Choroid plexus epithelial cell (primary cell): ENCODE data around the gene DPP10.
"Not testable (repeated sequence)": the region's sequence is repeated elsewhere in the genome, so short reads cannot be mapped to it uniquely, and the experiment has no call there.

ENCODE experiments used
- DNase-seq: peaks from one replicate; pipeline ENCODE4 v3.0.0-alpha.2; 2010; ENCODE audit warnings: low read depth
- H3K4me3 ChIP-seq: 2 replicates; pipeline ENCODE4 v1.5.1; 2011; ENCODE audit warnings: low read depth, mild to moderate bottlenecking, control low read depth, low read length, moderate library complexity
- TF ChIP-seq, protein P1 (sequence below): conservative IDR thresholded peaks from 2 replicates; pipeline ENCODE4 v1.5.1; 2011; ENCODE audit warnings: low read depth, mild to moderate bottlenecking, control low read depth, inconsistent platforms, low read length, moderate library complexity

DPP10 gene

DNA sequence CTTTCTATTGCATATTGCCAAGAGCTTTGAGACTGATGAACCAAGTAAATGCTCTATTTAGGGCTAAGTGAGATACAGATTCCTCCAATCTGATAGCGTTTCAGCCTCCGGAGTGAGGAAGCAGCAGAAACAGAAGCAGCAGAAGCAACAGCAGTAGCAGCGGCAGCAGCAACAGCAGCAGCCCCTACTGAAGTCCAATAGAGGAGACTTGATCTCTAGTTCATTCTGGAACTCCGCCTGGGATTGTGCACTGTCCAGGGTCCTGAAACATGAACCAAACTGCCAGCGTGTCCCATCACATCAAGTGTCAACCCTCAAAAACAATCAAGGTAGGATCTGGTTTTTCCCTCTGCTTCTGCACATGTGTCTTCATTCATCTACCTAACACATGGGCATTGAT lies at the start of gene DPP10:
Gene DPP10, plus strand, starts transcription at position 132 of the 400 bp plus-strand sequence.
- TF ChIP-seq, protein P1, sequence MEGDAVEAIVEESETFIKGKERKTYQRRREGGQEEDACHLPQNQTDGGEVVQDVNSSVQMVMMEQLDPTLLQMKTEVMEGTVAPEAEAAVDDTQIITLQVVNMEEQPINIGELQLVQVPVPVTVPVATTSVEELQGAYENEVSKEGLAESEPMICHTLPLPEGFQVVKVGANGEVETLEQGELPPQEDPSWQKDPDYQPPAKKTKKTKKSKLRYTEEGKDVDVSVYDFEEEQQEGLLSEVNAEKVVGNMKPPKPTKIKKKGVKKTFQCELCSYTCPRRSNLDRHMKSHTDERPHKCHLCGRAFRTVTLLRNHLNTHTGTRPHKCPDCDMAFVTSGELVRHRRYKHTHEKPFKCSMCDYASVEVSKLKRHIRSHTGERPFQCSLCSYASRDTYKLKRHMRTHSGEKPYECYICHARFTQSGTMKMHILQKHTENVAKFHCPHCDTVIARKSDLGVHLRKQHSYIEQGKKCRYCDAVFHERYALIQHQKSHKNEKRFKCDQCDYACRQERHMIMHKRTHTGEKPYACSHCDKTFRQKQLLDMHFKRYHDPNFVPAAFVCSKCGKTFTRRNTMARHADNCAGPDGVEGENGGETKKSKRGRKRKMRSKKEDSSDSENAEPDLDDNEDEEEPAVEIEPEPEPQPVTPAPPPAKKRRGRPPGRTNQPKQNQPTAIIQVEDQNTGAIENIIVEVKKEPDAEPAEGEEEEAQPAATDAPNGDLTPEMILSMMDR = no peak
- no peak within 1 kb of the TSS for H3K4me3 ChIP-seq
- DNase-seq = peak; percentile 0

DNA sequence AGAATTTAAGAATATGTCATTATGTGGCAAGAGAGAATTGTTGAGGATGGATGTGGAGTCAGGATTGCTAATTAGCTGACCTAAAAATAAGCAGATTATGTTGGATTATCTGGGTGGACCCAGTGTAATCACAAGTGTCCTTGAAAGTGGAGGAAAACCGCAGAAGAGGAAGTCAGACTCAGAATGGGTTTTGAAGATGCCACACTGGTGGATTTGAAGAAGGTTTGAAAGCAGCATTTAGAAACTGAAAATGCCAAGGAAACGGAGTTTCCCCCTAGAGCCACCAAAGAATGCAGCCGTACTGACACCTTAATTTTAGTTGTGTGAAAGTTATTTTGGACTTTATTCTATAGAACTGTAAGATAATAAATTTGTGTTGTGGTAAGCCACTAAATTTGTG lies 41.6 kb upstream of the DPP10 start:
- no peak for DNase-seq
- TF ChIP-seq, protein P1 = no peak
- H3K4me3 ChIP-seq = no peak overlapping the region

DNA sequence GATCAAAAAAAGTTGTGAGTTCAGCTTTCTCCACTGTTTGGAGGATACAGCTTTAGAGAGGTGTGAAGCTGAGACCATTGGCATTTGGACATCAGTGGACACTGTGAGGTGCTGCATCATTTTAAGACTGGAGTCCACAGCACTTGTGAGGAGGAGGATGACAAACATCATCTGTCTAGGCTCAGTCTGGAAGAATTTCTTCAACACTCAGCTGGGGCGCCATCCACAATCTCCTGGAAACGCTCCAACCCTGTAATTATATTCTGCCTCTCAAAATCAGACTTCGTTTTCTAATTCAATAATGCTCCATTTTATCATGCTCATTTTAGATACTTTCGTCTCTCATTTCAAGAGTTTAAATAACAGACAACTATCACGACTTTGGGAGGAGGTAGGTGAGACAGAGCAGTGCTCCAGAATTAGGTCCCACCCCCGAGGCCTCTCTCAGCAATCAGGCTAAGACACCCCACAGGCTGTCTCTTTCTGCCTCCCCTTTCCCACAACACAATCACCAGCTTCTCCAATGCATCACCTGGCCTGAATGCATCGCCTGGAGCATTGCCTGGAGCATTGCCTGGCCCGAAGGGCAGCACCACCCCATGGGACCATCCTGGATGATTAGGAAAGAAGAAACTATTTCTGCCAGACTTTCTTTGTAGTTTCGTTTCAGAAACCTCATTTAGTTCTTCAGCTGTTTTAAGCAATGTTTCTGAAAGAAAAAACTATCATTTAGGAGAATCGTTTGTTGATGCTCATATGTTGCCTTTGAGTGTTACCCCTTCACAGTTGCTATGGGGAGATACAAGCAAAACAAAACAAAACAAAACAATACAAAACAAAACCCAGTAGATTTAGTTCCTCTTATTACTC lies 37.0 kb upstream of the DPP10 start:
- no peak for DNase-seq
- TF ChIP-seq, protein P1 = no peak

DNA sequence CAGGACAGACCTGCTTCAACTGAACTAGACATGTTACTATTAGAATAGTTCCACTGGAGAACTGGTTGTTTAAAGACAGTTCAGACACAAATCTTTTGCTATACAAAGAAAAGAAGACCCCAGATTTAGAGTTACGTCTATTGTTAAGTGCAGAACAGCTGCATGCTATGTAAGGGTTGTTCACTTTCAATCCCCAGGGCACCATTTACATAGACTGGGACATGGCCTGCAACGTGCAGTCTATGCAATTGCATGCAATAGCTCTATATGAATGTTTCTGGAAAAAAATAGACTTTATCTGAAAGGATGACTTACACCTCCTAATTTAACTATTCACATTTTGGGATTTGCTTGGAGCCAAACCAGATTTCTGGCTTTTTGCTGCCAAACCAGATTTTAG lies 36.1 kb upstream of the DPP10 start:
- H3K4me3 ChIP-seq = no peak overlapping the region
- TF ChIP-seq, protein P1 = no peak
- no peak for DNase-seq

More for the DNA sequence above, 37.0 kb upstream of the DPP10 start:
- H3K4me3 ChIP-seq = no peak overlapping the region

DNA sequence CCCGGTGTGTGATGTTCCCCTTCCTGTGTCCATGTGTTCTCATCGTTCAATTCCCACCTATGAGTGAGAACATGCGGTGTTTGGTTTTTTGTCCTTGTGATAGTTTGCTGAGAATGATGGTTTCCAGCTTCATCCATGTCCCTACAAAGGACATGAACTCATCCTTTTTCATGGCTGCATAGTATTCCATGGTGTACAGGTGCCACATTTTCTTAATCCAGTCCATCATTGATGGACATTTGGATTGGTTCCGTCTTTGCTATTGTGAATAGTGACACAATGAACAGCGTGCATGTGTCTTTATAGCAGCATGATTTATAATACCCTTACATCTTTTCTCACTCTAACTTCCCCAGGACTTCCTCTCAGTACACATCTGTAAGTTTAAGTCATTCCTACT lies 35.1 kb upstream of the DPP10 start:
- H3K4me3 ChIP-seq, DNase-seq: not testable (repeated sequence)

DNA sequence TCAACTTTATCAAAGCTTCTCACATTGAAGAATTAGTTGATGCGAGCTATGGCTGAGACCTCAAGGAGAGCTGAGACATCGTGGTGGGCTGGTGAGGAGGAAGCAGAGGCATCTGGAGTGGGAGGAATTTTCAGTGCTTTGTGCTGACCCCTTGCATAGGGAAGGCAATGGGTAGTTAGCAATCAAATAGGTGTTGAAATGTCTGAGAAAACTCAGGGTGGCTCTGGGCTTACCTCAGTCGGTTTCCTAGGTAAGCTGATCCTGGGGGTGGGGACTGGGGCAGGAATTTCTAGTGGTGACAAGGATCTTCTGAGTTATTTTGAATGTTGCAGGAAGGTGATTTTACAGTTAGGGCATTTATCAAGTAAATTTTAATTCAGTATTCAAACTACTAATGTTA lies 20.7 kb upstream of the DPP10 start:
- H3K4me3 ChIP-seq = no peak overlapping the region
- TF ChIP-seq, protein P1 = no peak
- DNase-seq = no peak

DNA sequence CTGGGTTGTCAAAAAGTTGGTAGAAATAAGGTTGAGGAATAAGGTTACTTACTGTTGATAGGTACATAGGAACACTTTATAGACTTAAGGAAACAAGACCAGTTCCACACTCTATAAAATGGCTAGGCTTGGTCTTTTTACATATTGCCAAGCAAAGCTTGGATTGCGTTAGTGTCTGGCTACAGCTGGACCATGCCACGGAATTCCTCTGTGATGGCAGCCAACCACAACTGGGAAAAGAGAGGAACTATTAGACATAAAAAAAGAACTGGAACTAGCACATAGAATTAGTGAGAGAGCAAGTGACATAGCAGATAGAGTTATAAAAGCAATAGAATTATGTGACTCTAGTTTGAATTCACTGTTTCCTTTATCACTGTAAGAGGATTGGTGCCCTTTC lies 17.7 kb upstream of the DPP10 start:
- DNase-seq = no peak
- no peak overlapping the region for H3K4me3 ChIP-seq
- TF ChIP-seq, protein P1 = no peak
